ENCODE measurements around the gene CDH6.

GRCh38 chr5:31232273-31232888 lies 38.9 kb downstream of the CDH6 start:
- no peak for TF ChIP-seq CEBPB (IDR thresholded peaks at IDR 0.05)
- TF ChIP-seq EP300 (IDR thresholded peaks at IDR 0.05; ENCODE audit: borderline replicate concordance): no peak
- no peak for TF ChIP-seq YY1 (IDR thresholded peaks at IDR 0.05; ENCODE audit: low read depth)
- TF ChIP-seq RAD21 (IDR thresholded peaks at IDR 0.05; ENCODE audit: low read depth): peak; percentile 84
- no peak for TF ChIP-seq CREB1 (IDR thresholded peaks at IDR 0.05; ENCODE audit: low read depth)

All from Ishikawa (cell line).